CD4-positive, alpha-beta T cell (primary cell): ENCODE data around the gene WDR54. TPM values are rescaled to one million over a fixed set of nuclear protein-coding genes. Genes with fewer than 3 reads are reported as not detected.

Experiments
- ATAC-seq: fragments of 200-7000 bp; cut with Tn5 transposase; one replicate; pipeline ENCODE4 v1.10.0; 2022; ENCODE audit warnings: mild to moderate bottlenecking; ENCODE audit not compliant: poor library complexity
- CTCF ChIA-PET: fragments of 350-600 bp; sonication (Branson Sonifier 250); formaldehyde crosslinking; loops from one replicate; lab custom pipeline; 2021; ENCODE audit warnings: antibody characterized with exemption, inconsistent platforms; lab: Charles Lee
- POLR2A ChIA-PET: fragments of 350-600 bp; sonication (Branson Sonifier 250); formaldehyde crosslinking; loops from one replicate; lab custom pipeline; 2021; ENCODE audit warnings: antibody characterized with exemption, inconsistent platforms; lab: Charles Lee
- DNase-seq, 14 experiments: peaks; one replicate each; pipeline ENCODE4 v3.0.0-alpha.2; 2013 to 2020; ENCODE audit warnings: mixed read lengths in 2 of 14
- H3K27ac ChIP-seq, 2 donors: one replicate each; pipeline versions ENCODE4 v1.5.1 to v1.7.0; 2013; ENCODE audit warnings: low read length in 2 of 2, low read depth in 1 of 2, mild to moderate bottlenecking in 1 of 2
- H3K27me3 ChIP-seq, 2 experiments: 1 replicate in 1 of 2; 2 replicates in 1 of 2; pipeline versions ENCODE4 v1.6.1 to v1.7.0; 2013; ENCODE audit warnings: low read length in 2 of 2, control low read depth in 1 of 2, mild to moderate bottlenecking in 1 of 2, moderate library complexity in 1 of 2; ENCODE audit not compliant: insufficient read depth in 2 of 2, control insufficient read depth in 1 of 2
- H3K36me3 ChIP-seq: one replicate; pipeline ENCODE4 v1.6.1; 2013; ENCODE audit warnings: low read length, control low read depth; ENCODE audit not compliant: insufficient read depth
- H3K4me1 ChIP-seq: one replicate; pipeline ENCODE4 v1.6.1; 2013; ENCODE audit warnings: low read length, control low read depth; ENCODE audit not compliant: insufficient read depth
- H3K4me3 ChIP-seq: one replicate; pipeline ENCODE4 v1.5.1; 2013; ENCODE audit warnings: mild to moderate bottlenecking, low read length, moderate library complexity
- H3K9me3 ChIP-seq, 2 experiments: 1 replicate in 1 of 2; 2 replicates in 1 of 2; pipeline versions ENCODE4 v1.6.1 to v1.7.0; 2013; ENCODE audit warnings: low read length in 2 of 2, mild to moderate bottlenecking in 2 of 2, control low read depth in 1 of 2, moderate library complexity in 1 of 2; ENCODE audit not compliant: control insufficient read depth in 1 of 2, insufficient read depth in 1 of 2
- H3K27ac Mint-ChIP-seq: one replicate; pipeline ENCODE4 v1.8.0; 2020; ENCODE audit warnings: mixed read lengths
- H3K27me3 Mint-ChIP-seq: one replicate; pipeline ENCODE4 v1.8.0; 2021; ENCODE audit warnings: mixed read lengths
- H3K36me3 Mint-ChIP-seq: one replicate; pipeline ENCODE4 v1.8.0; 2021; ENCODE audit warnings: low read depth, mixed read lengths
- H3K4me1 Mint-ChIP-seq: one replicate; pipeline ENCODE4 v1.8.0; 2021; ENCODE audit warnings: low read depth, mixed read lengths
- H3K4me3 Mint-ChIP-seq: one replicate; pipeline ENCODE4 v1.8.0; 2020; ENCODE audit warnings: mild to moderate bottlenecking, mixed read lengths
- H3K9me3 Mint-ChIP-seq: one replicate; pipeline ENCODE4 v1.8.0; 2020; ENCODE audit warnings: mixed read lengths
- CTCF ChIP-seq: fragments of 200-600 bp; IDR thresholded peaks from one replicate; pipeline ENCODE4 v1.8.0; 2022; ENCODE audit warnings: antibody characterized with exemption, mild to moderate bottlenecking
- intact Hi-C, 2 experiments: fragments of 100-400 bp; cut with DNase I in 1 of 2; cut with micrococcal nuclease in 1 of 2; formaldehyde crosslinking; loops; one replicate each; pipeline versions ENCODE4 v1.15.1 to v1.9.0; 2023 to 2025; cut with DNase I, micrococcal nuclease
- total RNA-seq, 174 experiments: library from RNA in 2 of 174; stranded (reverse) in 2 of 174; gene quantifications; one replicate each; pipeline ENCODE4 v1.2.3 and lab custom pipeline; 2021 to 2026

The WDR54 gene
- total RNA-seq, 2 experiments from 2014 or later: 21.7 to 25.1 TPM

GRCh38 chr2:74378007-74378406 is 43.5 kb upstream of the WDR54 start:
- Mint-ChIP-seq H3K4me1 (peaks cover 33% of the 10 kb centered on the region), H3K27me3 (no peaks in the 10 kb centered on the region), H3K27ac (no peak overlapping the region), H3K9me3 (no peaks in the 10 kb centered on the region), H3K4me3 (no peak overlapping the region), H3K36me3 (peaks cover 44% of the 10 kb centered on the region)
- H3K27me3 ChIP-seq: no peaks in the 10 kb centered on the region
- DNase-seq (no peak), ATAC-seq (no peak)
- no peak overlapping the region for H3K4me3 ChIP-seq
- peaks cover 31% of the 10 kb centered on the region for H3K36me3 ChIP-seq
- H3K27ac ChIP-seq: no peak overlapping the region
- peaks cover 32% of the 10 kb centered on the region for H3K4me1 ChIP-seq
- no peak for TF ChIP-seq CTCF
- intact Hi-C loops: no loop called here
- no peaks in the 10 kb centered on the region for H3K9me3 ChIP-seq
- ChIA-PET POLR2A (interaction anchor here (1.1 kb wide), 1 partner anchor 124 kb away, joined by 7 read pairs; no protein-coding TSS in a partner anchor), CTCF (no interaction called here)

- no peaks in the 10 kb centered on the region for H3K9me3 ChIP-seq
- Mint-ChIP-seq H3K27me3 (no peaks in the 10 kb centered on the region), H3K9me3 (no peaks in the 10 kb centered on the region), H3K4me3 (peak within 1 kb of the TSS; percentile 70), H3K4me1 (peaks cover 42% of the 10 kb centered on the region), H3K36me3 (peaks cover 39% of the 10 kb centered on the region), H3K27ac (peak within 1 kb of the TSS; percentile 1)
- DNase-seq (peak in 6 of 14 experiments; percentile 5 to 46 (median 25)), ATAC-seq (peak; percentile 76)
- POLR2A ChIA-PET: interaction anchor here (1.3 kb wide), 1 partner anchor 12 kb away, joined by 3 read pairs; no protein-coding TSS in a partner anchor
- no peak within 1 kb of the TSS for H3K27ac ChIP-seq
- peaks cover 27% of the 10 kb centered on the region for H3K4me1 ChIP-seq
- no peaks in the 10 kb centered on the region for H3K27me3 ChIP-seq
- H3K36me3 ChIP-seq: peaks cover 32% of the 10 kb centered on the region
- CTCF ChIA-PET: no interaction called here
- TF ChIP-seq CTCF: no peak
- intact Hi-C loops: no loop called here
- H3K4me3 ChIP-seq: peak within 1 kb of the TSS; percentile 9
Measured at GRCh38 chr2:74379851-74380789, 41.4 kb upstream of the WDR54 start, which contains the start of gene DCTN1. Gene DCTN1 (minus strand): TSS chr2:74380311. CDS start chr2:74380037, 274 bp downstream.

GRCh38 chr2:74381751-74382150 is 39.8 kb upstream of the WDR54 start:
- H3K36me3 Mint-ChIP-seq: peaks cover 24% of the 10 kb centered on the region
- H3K4me3 ChIP-seq: no peak overlapping the region
- ChIA-PET POLR2A (interaction anchor here (1.0 kb wide), 1 partner anchor 10 kb away, joined by 4 read pairs; no protein-coding TSS in a partner anchor), CTCF (interaction anchor here (1.4 to 1.7 kb wide), 2 partner anchors 10 to 47 kb away, joined by 3 to 7 read pairs; no protein-coding TSS in a partner anchor)
- no peaks in the 10 kb centered on the region for H3K27me3 Mint-ChIP-seq
- peaks cover 42% of the 10 kb centered on the region for H3K4me1 Mint-ChIP-seq
- no peaks in the 10 kb centered on the region for H3K27me3 ChIP-seq
- peaks cover 23% of the 10 kb centered on the region for H3K36me3 ChIP-seq
- H3K4me3 Mint-ChIP-seq: no peak overlapping the region
- H3K9me3 ChIP-seq: no peaks in the 10 kb centered on the region
- intact Hi-C loops: no loop called here
- H3K27ac Mint-ChIP-seq: no peak overlapping the region
- no peak for ATAC-seq
- H3K4me1 ChIP-seq: peaks cover 30% of the 10 kb centered on the region
- no peak for TF ChIP-seq CTCF
- DNase-seq: no peak
- no peak overlapping the region for H3K27ac ChIP-seq
- no peaks in the 10 kb centered on the region for H3K9me3 Mint-ChIP-seq
